GM19463 (cell line): ENCODE measurements around the gene OR4X2.
"Not testable (repeated sequence)": the region's sequence is repeated elsewhere in the genome, so short reads cannot be mapped to it uniquely, and the experiment has no call there.

ENCODE experiments used
- ATAC-seq: cut with Tn5 transposase; IDR thresholded peaks from one replicate; pipeline ENCODE4 v1.9.1; 2021; ENCODE audit warnings: mild to moderate bottlenecking, moderate library complexity; ENCODE audit not compliant: unreplicated experiment

OR4X2 gene

GRCh38 chr11:48244804-48245203, at the start of gene OR4X2:
Gene OR4X2 (plus strand): TSS chr11:48245104. CDS start chr11:48245104, 0 bp downstream.
- no peak for ATAC-seq

GRCh38 chr11:48207881-48208280, 37.0 kb upstream of the OR4X2 start:
- no peak for ATAC-seq

GRCh38 chr11:48210052-48210451, 34.9 kb upstream of the OR4X2 start:
- ATAC-seq = no peak

- no peak for ATAC-seq
Observed at GRCh38 chr11:48216510-48216909, 28.4 kb upstream of the OR4X2 start, which contains the start of gene OR4B1. Gene OR4B1 (plus strand): TSS chr11:48216810. CDS start chr11:48216810, 0 bp downstream.

- ATAC-seq = no peak
Observed at GRCh38 chr11:48228761-48229160, 16.1 kb upstream of the OR4X2 start.

GRCh38 chr11:48230057-48230456, 14.8 kb upstream of the OR4X2 start:
- not testable (repeated sequence) for ATAC-seq

GRCh38 chr11:48237727-48238126, 7.2 kb upstream of the OR4X2 start:
- no peak for ATAC-seq

GRCh38 chr11:48242501-48242900, 2.4 kb upstream of the OR4X2 start:
- ATAC-seq = no peak

GRCh38 chr11:48248902-48249301, 4.0 kb downstream of the OR4X2 start:
- no peak for ATAC-seq

- no peak for ATAC-seq
Observed at GRCh38 chr11:48261600-48261999, 16.7 kb downstream of the OR4X2 start.

GRCh38 chr11:48263423-48263911, 18.6 kb downstream of the OR4X2 start, which contains the start of gene OR4X1:
Gene OR4X1 (plus strand): TSS chr11:48263861. CDS start chr11:48263861, 0 bp downstream.
- no peak for ATAC-seq

- ATAC-seq = no peak
Observed at GRCh38 chr11:48270621-48271020, 25.7 kb downstream of the OR4X2 start.

- ATAC-seq = no peak
Observed at GRCh38 chr11:48272606-48273005, 27.7 kb downstream of the OR4X2 start.
